ENCODE measurements around the gene THNSL1. TPM values are rescaled to one million over a fixed set of nuclear protein-coding genes. Genes with fewer than 3 reads are reported as not detected.
A peak's percentile ranks its signal among the peaks of the same experiment; 100 is the strongest.
"Not testable (repeated sequence)": the region's sequence is repeated elsewhere in the genome, so short reads cannot be mapped to it uniquely, and the experiment has no call there.

THNSL1 gene
- polyA plus RNA-seq (ENCODE audit: insufficient read length in 3 of 3): 10 to 100 TPM; 14.1 to 17.2 (median 15.4) TPM
- long read RNA-seq, donor 1, partial matches to known transcripts: 0 of 3 reads
- long read RNA-seq, donor 1, other reads (novel, unspliced or antisense): 0 of 3 reads
- long read RNA-seq, donor 2, partial matches to known transcripts: 0 of 4 reads
- long read RNA-seq, donor 2, other reads (novel, unspliced or antisense): 0 of 4 reads
- long read RNA-seq, donor 3, transcript THNSL1-201 (3 exons, 3,691 nt): major isoform, 5 of 6 reads
- long read RNA-seq, donor 3, partial matches to known transcripts: 0 of 6 reads
- long read RNA-seq, donor 3, other reads (novel, unspliced or antisense): 0 of 6 reads
- long read RNA-seq, donor 4, partial matches to known transcripts: 0 of 2 reads
- long read RNA-seq, donor 4, other reads (novel, unspliced or antisense): 0 of 2 reads
- long read RNA-seq, donor 5: 0 reads
- long read RNA-seq, donor 6, partial matches to known transcripts: 0 of 2 reads
- long read RNA-seq, donor 6, other reads (novel, unspliced or antisense): 0 of 2 reads
- long read RNA-seq, donor 7, transcript THNSL1-201 (3 exons, 3,691 nt): major isoform, 7 of 7 reads
- long read RNA-seq, donor 7, partial matches to known transcripts: 0 of 7 reads
- long read RNA-seq, donor 7, other reads (novel, unspliced or antisense): 0 of 7 reads
- long read RNA-seq, donor 8, transcript THNSL1-201 (3 exons, 3,691 nt): major isoform, 10 of 14 reads
- long read RNA-seq, donor 8, partial matches to known transcripts: 0 of 14 reads
- long read RNA-seq, donor 8, other reads (novel, unspliced or antisense): 0 of 14 reads
- long read RNA-seq, donor 9, transcript THNSL1-201 (3 exons, 3,691 nt): major isoform, 6 of 8 reads
- long read RNA-seq, donor 9, partial matches to known transcripts: 0 of 8 reads
- long read RNA-seq, donor 9, other reads (novel, unspliced or antisense): 0 of 8 reads
- long read RNA-seq, donor 10, transcript THNSL1-201 (3 exons, 3,691 nt): major isoform, 6 of 9 reads
- long read RNA-seq, donor 10, partial matches to known transcripts: 0 of 9 reads
- long read RNA-seq, donor 10, other reads (novel, unspliced or antisense): 0 of 9 reads
- long read RNA-seq, donor 11, transcript THNSL1-201 (3 exons, 3,691 nt): major isoform, 5 of 5 reads
- long read RNA-seq, donor 11, partial matches to known transcripts: 0 of 5 reads
- long read RNA-seq, donor 11, other reads (novel, unspliced or antisense): 0 of 5 reads
- long read RNA-seq, donor 12, partial matches to known transcripts: 0 of 2 reads
- long read RNA-seq, donor 12, other reads (novel, unspliced or antisense): 0 of 2 reads
- long read RNA-seq, donor 13: 0 reads
- long read RNA-seq, donor 14, partial matches to known transcripts: 0 of 5 reads
- long read RNA-seq, donor 14, other reads (novel, unspliced or antisense): 0 of 5 reads
- long read RNA-seq, donor 15, partial matches to known transcripts: 0 of 3 reads
- long read RNA-seq, donor 15, other reads (novel, unspliced or antisense): 0 of 3 reads
- long read RNA-seq, donor 16, transcript THNSL1-201 (3 exons, 3,691 nt): major isoform, 12 of 14 reads
- long read RNA-seq, donor 16, partial matches to known transcripts: 0 of 14 reads
- long read RNA-seq, donor 16, other reads (novel, unspliced or antisense): 0 of 14 reads

- peak; percentile 65 to 99 (median 96) for DNase-seq (ENCODE audit: extremely low read depth in 1 of 11, low read depth in 9 of 11, low spot score in 4 of 11)
Observed at GRCh38 chr10:25016376-25017153, at the start of gene THNSL1. Gene THNSL1, plus strand, starts transcription at chr10:25016612. Its CDS starts 6,612 bp downstream, at chr10:25023224.

GRCh38 chr10:24966962-24967481 is 49.4 kb upstream of the THNSL1 start:
- DNase-seq (ENCODE audit: extremely low read depth in 1 of 11, low read depth in 9 of 11, low spot score in 4 of 11): no peak

GRCh38 chr10:24968349-24968748 is 48.1 kb upstream of the THNSL1 start:
- DNase-seq (ENCODE audit: extremely low read depth in 1 of 11, low read depth in 9 of 11, low spot score in 4 of 11): no peak

GRCh38 chr10:24968951-24969350 is 47.5 kb upstream of the THNSL1 start:
- not testable (repeated sequence) for DNase-seq (ENCODE audit: extremely low read depth in 1 of 11, low read depth in 9 of 11, low spot score in 4 of 11)

GRCh38 chr10:24969841-24970281 is 46.6 kb upstream of the THNSL1 start:
- DNase-seq (ENCODE audit: extremely low read depth in 1 of 11, low read depth in 9 of 11, low spot score in 4 of 11): peak in 1 of 11 donors; percentile 9

- no peak for DNase-seq (ENCODE audit: extremely low read depth in 1 of 11, low read depth in 9 of 11, low spot score in 4 of 11)
Observed at GRCh38 chr10:24971374-24971773, 45.0 kb upstream of the THNSL1 start.

- no peak for DNase-seq (ENCODE audit: extremely low read depth in 1 of 11, low read depth in 9 of 11, low spot score in 4 of 11)
Observed at GRCh38 chr10:24973163-24973562, 43.2 kb upstream of the THNSL1 start.

GRCh38 chr10:24974976-24975375 is 41.4 kb upstream of the THNSL1 start:
- no peak for DNase-seq (ENCODE audit: extremely low read depth in 1 of 11, low read depth in 9 of 11, low spot score in 4 of 11)

GRCh38 chr10:24979685-24980084 is 36.7 kb upstream of the THNSL1 start:
- DNase-seq (ENCODE audit: extremely low read depth in 1 of 11, low read depth in 9 of 11, low spot score in 4 of 11): no peak

- no peak for DNase-seq (ENCODE audit: extremely low read depth in 1 of 11, low read depth in 9 of 11, low spot score in 4 of 11)
Observed at GRCh38 chr10:24981161-24981710, 35.2 kb upstream of the THNSL1 start.

- no peak for DNase-seq (ENCODE audit: extremely low read depth in 1 of 11, low read depth in 9 of 11, low spot score in 4 of 11)
Observed at GRCh38 chr10:24982319-24983112, 33.9 kb upstream of the THNSL1 start.

- no peak for DNase-seq (ENCODE audit: extremely low read depth in 1 of 11, low read depth in 9 of 11, low spot score in 4 of 11)
Observed at GRCh38 chr10:24983130-24983529, 33.3 kb upstream of the THNSL1 start.

- DNase-seq (ENCODE audit: extremely low read depth in 1 of 11, low read depth in 9 of 11, low spot score in 4 of 11): no peak
Observed at GRCh38 chr10:24983946-24984345, 32.5 kb upstream of the THNSL1 start.

GRCh38 chr10:24984906-24985305 is 31.5 kb upstream of the THNSL1 start:
- DNase-seq (ENCODE audit: extremely low read depth in 1 of 11, low read depth in 9 of 11, low spot score in 4 of 11): no peak

GRCh38 chr10:24988831-24989640 is 27.4 kb upstream of the THNSL1 start:
- no peak for DNase-seq (ENCODE audit: extremely low read depth in 1 of 11, low read depth in 9 of 11, low spot score in 4 of 11)

- DNase-seq (ENCODE audit: extremely low read depth in 1 of 11, low read depth in 9 of 11, low spot score in 4 of 11): no peak
Observed at GRCh38 chr10:24989867-24990266, 26.5 kb upstream of the THNSL1 start.
